Tibial nerve (tissue), 4 donors: Measurements from ENCODE around the gene LRCOL1. TPM values are rescaled to one million over a fixed set of nuclear protein-coding genes. Genes with fewer than 3 reads are reported as not detected.

ENCODE experiments used
- DNase-seq, 2 donors: peaks; one replicate each; pipeline ENCODE4 v3.0.0-alpha.2; 2019; ENCODE audit warnings: low spot score in 2 of 2
- H3K27ac ChIP-seq, 4 donors: fragments of 200-600 bp; sonication (generic) in 3 of 4; one replicate each; pipeline ENCODE4 v1.5.1; 2017 to 2019; ENCODE audit warnings: mild to moderate bottlenecking in 1 of 4
- H3K27me3 ChIP-seq, 2 donors: fragments of 200-600 bp; sonication (generic) in 1 of 2; one replicate each; pipeline versions ENCODE4 v1.5.1 to v1.6.0; 2017 to 2019
- H3K36me3 ChIP-seq, 3 donors: fragments of 200-600 bp; sonication (generic); one replicate each; pipeline ENCODE4 v1.5.1; 2018 to 2019
- H3K4me1 ChIP-seq, 4 donors: fragments of 200-600 bp; sonication (generic) in 3 of 4; one replicate each; pipeline ENCODE4 v1.5.1; 2017 to 2019
- H3K4me3 ChIP-seq, 4 donors: fragments of 200-600 bp; sonication (generic) in 3 of 4; one replicate each; pipeline ENCODE4 v1.5.1; 2017 to 2019; ENCODE audit warnings: mild to moderate bottlenecking in 1 of 4, moderate library complexity in 1 of 4
- H3K9me3 ChIP-seq, 4 donors: fragments of 200-600 bp; sonication (generic) in 3 of 4; one replicate each; pipeline ENCODE4 v1.5.1; 2017 to 2019
- CTCF ChIP-seq, 5 experiments: fragments of 200-600 bp in 3 of 5; fragments of 450-650 bp in 2 of 5; sonication (generic) in 3 of 5; IDR thresholded peaks; one replicate each; pipeline ENCODE4 v1.5.1; 2016 to 2019; ENCODE audit warnings: antibody characterized with exemption in 5 of 5, mild to moderate bottlenecking in 3 of 5, moderate library complexity in 2 of 5
- EP300 ChIP-seq, 2 donors: sonication (generic); formaldehyde crosslinking; IDR thresholded peaks; one replicate each; pipeline ENCODE4 v1.6.1; 2017; ENCODE audit warnings: antibody characterized with exemption in 2 of 2, mild to moderate bottlenecking in 1 of 2
- POLR2A ChIP-seq, 2 donors: fragments of 450-650 bp; IDR thresholded peaks; one replicate each; pipeline ENCODE4 v1.6.1; 2017; ENCODE audit warnings: antibody characterized with exemption in 2 of 2, mild to moderate bottlenecking in 2 of 2, moderate library complexity in 2 of 2
- WGBS, 2 donors: methylation state at CpG; one replicate each; pipeline ENCODE4 v1.1.5; 2018; 5-methylcytosine and 5-hydroxymethylcytosine counted together
- total RNA-seq, 4 donors: library from RNA; depleted of rRNA; stranded (reverse); fragments of >200 nt; gene quantifications; one replicate each; pipeline ENCODE4 v1.1.0, GENCODE V29; 2016

LRCOL1 gene
- total RNA-seq, 4 donors from 2014 or later: not detected

GRCh38 chr12:132576701-132577100 is 33.7 kb downstream of the LRCOL1 start:
- H3K4me1 ChIP-seq: peaks cover 0 to 20% (median 0%) of the 10 kb centered on the region in 4 donors
- no peaks in the 10 kb centered on the region for H3K9me3 ChIP-seq
- no peak overlapping the region for H3K4me3 ChIP-seq
- H3K27ac ChIP-seq: no peak overlapping the region
- 95% methylated on average over 12 of the region's 12 CpGs for WGBS, 2 donors
- TF ChIP-seq POLR2A (IDR thresholded peaks at IDR 0.05) (no peak), CTCF (IDR thresholded peaks at IDR 0.05) (no peak), EP300 (IDR thresholded peaks at IDR 0.05) (no peak)
- H3K36me3 ChIP-seq: peaks cover 0 to 98% (median 0%) of the 10 kb centered on the region in 3 donors
- no peaks in the 10 kb centered on the region for H3K27me3 ChIP-seq
- no peak for DNase-seq

GRCh38 chr12:132575661-132576060 is 34.7 kb downstream of the LRCOL1 start:
- no peak for DNase-seq
- Histone ChIP-seq H3K27me3 (no peaks in the 10 kb centered on the region), H3K27ac (no peak overlapping the region), H3K9me3 (no peaks in the 10 kb centered on the region), H3K4me1 (peaks cover 0 to 17% (median 0%) of the 10 kb centered on the region in 4 donors), H3K4me3 (no peak overlapping the region), H3K36me3 (peaks cover 0 to 98% (median 0%) of the 10 kb centered on the region in 3 donors)
- no peak for TF ChIP-seq POLR2A (IDR thresholded peaks at IDR 0.05)
- TF ChIP-seq EP300 (IDR thresholded peaks at IDR 0.05): no peak
- no peak for TF ChIP-seq CTCF (IDR thresholded peaks at IDR 0.05)
- 89 to 96% methylated on average over 7 to 8 of the region's 11 CpGs for WGBS, 2 donors

GRCh38 chr12:132574271-132574996 is 35.9 kb downstream of the LRCOL1 start:
- H3K27ac ChIP-seq: no peak overlapping the region
- H3K9me3 ChIP-seq: no peaks in the 10 kb centered on the region
- H3K27me3 ChIP-seq: no peaks in the 10 kb centered on the region
- H3K4me1 ChIP-seq: peaks cover 0 to 15% (median 0%) of the 10 kb centered on the region in 4 donors
- 95 to 97% methylated on average over 20 to 35 of the region's 39 CpGs for WGBS, 2 donors
- TF ChIP-seq POLR2A (IDR thresholded peaks at IDR 0.05): no peak
- TF ChIP-seq EP300 (IDR thresholded peaks at IDR 0.05): no peak
- no peak for TF ChIP-seq CTCF (IDR thresholded peaks at IDR 0.05)
- peaks cover 0 to 99% (median 0%) of the 10 kb centered on the region in 3 donors for H3K36me3 ChIP-seq
- DNase-seq: no peak
- no peak overlapping the region for H3K4me3 ChIP-seq

- no peak overlapping the region for H3K4me3 ChIP-seq
- H3K27me3 ChIP-seq: no peaks in the 10 kb centered on the region
- no peak for TF ChIP-seq EP300 (IDR thresholded peaks at IDR 0.05)
- H3K36me3 ChIP-seq: peaks cover 0 to 99% (median 0%) of the 10 kb centered on the region in 3 donors
- 84 to 87% methylated on average over 25 to 26 of the region's 36 CpGs for WGBS, 2 donors
- H3K4me1 ChIP-seq: peaks cover 0 to 6% (median 0%) of the 10 kb centered on the region in 4 donors
- no peak overlapping the region for H3K27ac ChIP-seq
- no peaks in the 10 kb centered on the region for H3K9me3 ChIP-seq
- no peak for DNase-seq
Measured at GRCh38 chr12:132572801-132573760, 37.3 kb downstream of the LRCOL1 start.

- DNase-seq: no peak
- 74 to 77% methylated on average over 16 to 20 of the region's 26 CpGs for WGBS, 2 donors
- Histone ChIP-seq H3K36me3 (peaks cover 0 to 99% (median 0%) of the 10 kb centered on the region in 3 donors), H3K27me3 (no peaks in the 10 kb centered on the region), H3K9me3 (no peaks in the 10 kb centered on the region), H3K27ac (no peak overlapping the region), H3K4me1 (peaks cover 0 to 6% (median 0%) of the 10 kb centered on the region in 4 donors), H3K4me3 (no peak overlapping the region)
- TF ChIP-seq CTCF (IDR thresholded peaks at IDR 0.05) (no peak), EP300 (IDR thresholded peaks at IDR 0.05) (no peak), POLR2A (IDR thresholded peaks at IDR 0.05) (no peak)
Measured at GRCh38 chr12:132572106-132572505, 38.3 kb downstream of the LRCOL1 start.
